ENCODE measurements around the gene ATP6V0E2.

Gene ATP6V0E2

GRCh38 chr7:149850007-149850594 is 23.7 kb upstream of the ATP6V0E2 start:
- Mint-ChIP-seq H3K4me3 (no peak overlapping the region), H3K36me3 (peaks cover 11 to 23% of the 10 kb centered on the region in 2 donors)
- DNase-seq, result no peak

DNA sequence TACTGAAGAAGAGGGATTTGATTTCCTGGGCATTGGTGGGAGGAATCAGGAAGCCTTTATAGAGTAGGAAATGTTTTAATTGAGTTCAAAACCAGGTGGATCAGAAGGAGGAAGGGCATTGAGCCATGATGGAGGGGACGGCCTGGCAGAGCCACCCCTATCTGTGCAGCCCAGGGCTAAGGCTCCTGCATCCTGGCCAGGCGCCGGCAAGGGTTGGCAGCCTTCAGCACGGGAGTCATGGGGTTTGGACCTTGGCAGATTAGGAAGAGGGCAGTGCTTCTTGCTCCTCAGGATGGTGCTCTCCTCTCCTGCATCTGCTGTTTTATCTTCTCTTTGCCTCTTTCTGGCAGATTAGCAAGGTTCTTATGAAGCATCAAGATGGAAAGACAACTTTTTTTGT is 23.1 kb upstream of the ATP6V0E2 start:
- Mint-ChIP-seq H3K36me3 (peaks cover 9 to 21% of the 10 kb centered on the region in 2 donors), H3K9me3 (no peaks in the 10 kb centered on the region), H3K27ac (no peak overlapping the region), H3K27me3 (no peaks in the 10 kb centered on the region), H3K4me1 (peaks cover 16 to 19% of the 10 kb centered on the region in 2 donors), H3K4me3 (no peak overlapping the region)
- ATAC-seq (replicated peaks), result no peak
- no peak for DNase-seq

More at GRCh38 chr7:149850007-149850594, 23.7 kb upstream of the ATP6V0E2 start:
- Mint-ChIP-seq H3K27ac (no peak overlapping the region), H3K9me3 (no peaks in the 10 kb centered on the region), H3K27me3 (no peaks in the 10 kb centered on the region), H3K4me1 (peaks cover 18 to 20% of the 10 kb centered on the region in 2 donors)
- ATAC-seq (replicated peaks), result no peak

GRCh38 chr7:149851449-149851848 is 22.3 kb upstream of the ATP6V0E2 start:
- peaks cover 10 to 12% of the 10 kb centered on the region in 2 donors for H3K4me1 Mint-ChIP-seq
- no peak overlapping the region for H3K4me3 Mint-ChIP-seq
- ATAC-seq (replicated peaks), result no peak

GRCh38 chr7:149853157-149853556 is 20.6 kb upstream of the ATP6V0E2 start:
- Mint-ChIP-seq H3K27ac (no peak overlapping the region), H3K4me1 (no peaks in the 10 kb centered on the region)
- no peak for ATAC-seq (replicated peaks)

More at GRCh38 chr7:149851449-149851848, 22.3 kb upstream of the ATP6V0E2 start:
- H3K9me3 Mint-ChIP-seq, result no peaks in the 10 kb centered on the region
- peaks cover 10 to 17% of the 10 kb centered on the region in 2 donors for H3K36me3 Mint-ChIP-seq
- no peaks in the 10 kb centered on the region for H3K27me3 Mint-ChIP-seq
- no peak for DNase-seq
- no peak overlapping the region for H3K27ac Mint-ChIP-seq

DNA sequence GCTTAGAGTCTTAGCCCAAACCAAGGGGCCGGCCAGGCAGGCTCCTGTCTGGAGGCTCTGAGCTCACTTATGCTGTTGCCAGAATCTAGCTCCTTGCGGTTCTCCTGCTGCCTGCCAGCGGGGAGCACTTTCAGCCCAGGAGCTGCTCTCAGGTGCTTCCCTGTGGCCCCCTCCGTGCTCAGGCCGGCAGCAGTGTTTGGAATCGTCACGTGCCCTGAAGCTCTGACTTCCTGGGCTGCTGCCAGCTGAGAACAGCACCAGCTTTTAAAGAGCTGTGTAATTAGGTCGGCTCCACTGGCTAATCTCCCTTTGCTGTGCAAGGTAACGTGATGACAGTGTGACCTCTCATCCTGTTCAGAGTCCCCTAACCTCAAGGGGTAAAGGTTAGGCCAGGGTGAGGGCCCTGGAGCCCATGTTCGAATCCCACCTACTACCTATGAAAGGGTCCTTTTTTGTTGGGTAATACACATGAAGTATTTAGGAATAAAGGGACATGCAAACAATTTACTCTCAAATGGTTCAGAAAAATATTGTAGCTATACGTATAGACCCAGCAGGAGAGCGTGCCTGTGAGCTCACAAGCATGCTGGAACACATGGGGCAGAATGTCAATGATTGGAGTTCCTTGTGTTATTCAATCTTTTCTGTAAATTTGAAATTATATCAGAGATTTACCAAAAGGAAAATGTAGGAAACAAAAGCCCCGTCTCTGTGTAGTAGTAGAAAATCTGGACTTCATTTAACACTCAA is 19.0 kb upstream of the ATP6V0E2 start:
- Mint-ChIP-seq H3K9me3 (no peaks in the 10 kb centered on the region), H3K4me1 (no peaks in the 10 kb centered on the region), H3K27ac (no peak overlapping the region), H3K27me3 (no peaks in the 10 kb centered on the region), H3K36me3 (peaks cover 11 to 25% of the 10 kb centered on the region in 2 donors), H3K4me3 (no peak overlapping the region)
- no peak for DNase-seq
- no peak for ATAC-seq (replicated peaks)

More at GRCh38 chr7:149853157-149853556, 20.6 kb upstream of the ATP6V0E2 start:
- H3K27me3 Mint-ChIP-seq, result no peaks in the 10 kb centered on the region
- no peaks in the 10 kb centered on the region for H3K9me3 Mint-ChIP-seq
- H3K4me3 Mint-ChIP-seq, result no peak overlapping the region
- no peak for DNase-seq
- peaks cover 11 to 19% of the 10 kb centered on the region in 2 donors for H3K36me3 Mint-ChIP-seq

- ATAC-seq (replicated peaks) (no peak), DNase-seq (no peak)
- Mint-ChIP-seq H3K27me3 (no peaks in the 10 kb centered on the region), H3K4me3 (no peak overlapping the region), H3K9me3 (no peaks in the 10 kb centered on the region), H3K36me3 (peaks cover 19 to 31% of the 10 kb centered on the region in 2 donors), H3K4me1 (no peaks in the 10 kb centered on the region), H3K27ac (no peak overlapping the region)
Observed at GRCh38 chr7:149855361-149856305, 18.1 kb upstream of the ATP6V0E2 start.

DNA sequence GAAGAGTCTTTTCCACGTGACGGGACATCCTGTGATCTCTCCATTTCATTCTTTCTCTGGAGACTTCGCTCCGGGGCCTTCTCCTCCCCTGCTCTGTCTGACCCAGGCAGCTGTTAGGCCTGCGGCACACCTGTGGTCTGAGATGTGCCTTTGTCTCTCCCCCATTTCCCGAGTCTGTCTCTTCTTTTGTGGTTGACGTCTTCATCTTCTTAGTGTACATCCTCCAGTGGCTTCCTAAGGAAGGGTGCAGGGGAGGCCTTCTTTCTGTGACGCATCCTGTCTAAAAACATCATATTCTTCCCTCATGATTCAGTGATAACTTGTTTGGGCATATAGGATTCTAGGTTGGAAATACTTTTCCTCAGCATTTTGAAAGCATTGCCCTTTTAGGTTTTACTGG is 17.2 kb upstream of the ATP6V0E2 start:
- no peak overlapping the region for H3K27ac Mint-ChIP-seq
- no peaks in the 10 kb centered on the region for H3K9me3 Mint-ChIP-seq
- ATAC-seq (replicated peaks), result no peak
- peaks cover 25 to 35% of the 10 kb centered on the region in 2 donors for H3K36me3 Mint-ChIP-seq
- H3K27me3 Mint-ChIP-seq, result no peaks in the 10 kb centered on the region
- no peak overlapping the region for H3K4me3 Mint-ChIP-seq
- H3K4me1 Mint-ChIP-seq, result no peaks in the 10 kb centered on the region
- DNase-seq, result no peak

- Mint-ChIP-seq H3K36me3 (peaks cover 28 to 42% of the 10 kb centered on the region in 2 donors), H3K9me3 (no peaks in the 10 kb centered on the region), H3K27me3 (no peaks in the 10 kb centered on the region), H3K27ac (no peak overlapping the region), H3K4me3 (no peak overlapping the region), H3K4me1 (peaks cover 0 to under 1% of the 10 kb centered on the region in 2 donors)
- no peak for ATAC-seq (replicated peaks)
- no peak for DNase-seq
Observed at GRCh38 chr7:149859369-149859768, 14.4 kb upstream of the ATP6V0E2 start.

DNA sequence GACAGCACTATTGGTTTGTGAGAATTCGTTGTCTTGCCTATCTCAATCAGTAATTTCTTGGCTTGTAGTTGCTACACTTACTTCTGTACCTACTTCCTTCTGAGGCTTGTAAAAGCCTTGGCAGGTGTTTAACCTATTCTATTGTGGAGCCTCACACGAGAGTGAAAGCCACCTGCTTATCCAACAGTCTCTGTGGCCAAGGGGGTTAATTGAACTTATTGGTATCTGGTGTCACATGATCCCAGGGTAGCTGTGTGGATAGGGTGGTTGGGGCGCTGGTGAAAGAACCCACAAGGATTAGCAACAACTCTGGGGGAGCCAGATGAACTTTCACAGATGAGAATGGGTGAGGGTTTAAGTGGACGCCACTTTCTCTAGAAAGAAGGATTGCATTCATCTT is 13.9 kb upstream of the ATP6V0E2 start:
- Mint-ChIP-seq H3K36me3 (peaks cover 29 to 44% of the 10 kb centered on the region in 2 donors), H3K4me1 (peaks cover 0 to 1% of the 10 kb centered on the region in 2 donors), H3K27ac (no peak overlapping the region), H3K9me3 (no peaks in the 10 kb centered on the region), H3K27me3 (no peaks in the 10 kb centered on the region), H3K4me3 (no peak overlapping the region)
- ATAC-seq (replicated peaks) (no peak), DNase-seq (no peak)

DNA sequence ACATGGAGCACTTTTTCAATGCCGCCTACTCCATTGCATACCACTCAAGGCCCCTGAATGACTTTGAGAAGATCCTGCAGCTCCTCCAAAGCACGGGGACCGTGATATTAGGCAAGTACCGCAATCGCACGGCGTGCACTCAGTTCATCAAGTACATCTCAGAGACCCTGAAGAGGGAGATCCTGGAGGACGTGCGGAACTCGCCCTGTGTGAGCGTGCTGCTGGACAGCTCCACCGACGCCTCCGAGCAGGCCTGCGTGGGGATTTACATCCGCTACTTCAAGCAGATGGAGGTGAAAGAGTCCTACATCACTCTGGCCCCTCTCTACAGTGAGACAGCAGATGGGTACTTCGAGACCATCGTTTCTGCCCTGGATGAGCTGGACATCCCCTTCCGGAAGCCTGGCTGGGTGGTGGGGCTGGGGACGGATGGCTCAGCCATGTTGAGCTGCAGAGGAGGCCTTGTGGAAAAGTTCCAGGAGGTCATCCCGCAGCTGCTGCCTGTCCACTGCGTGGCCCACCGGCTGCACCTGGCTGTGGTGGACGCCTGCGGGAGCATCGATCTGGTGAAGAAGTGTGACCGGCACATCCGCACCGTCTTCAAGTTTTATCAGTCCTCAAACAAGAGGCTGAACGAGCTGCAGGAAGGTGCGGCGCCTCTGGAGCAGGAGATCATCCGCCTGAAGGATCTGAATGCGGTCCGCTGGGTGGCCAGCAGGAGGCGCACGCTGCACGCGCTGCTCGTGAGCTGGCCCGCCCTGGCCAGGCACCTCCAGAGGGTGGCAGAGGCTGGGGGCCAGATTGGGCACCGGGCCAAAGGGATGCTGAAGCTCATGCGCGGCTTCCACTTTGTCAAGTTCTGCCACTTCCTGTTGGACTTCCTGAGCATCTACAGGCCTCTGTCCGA is 12.7 kb upstream of the ATP6V0E2 start:
- no peak for DNase-seq
- Mint-ChIP-seq H3K4me1 (peaks cover 3 to 4% of the 10 kb centered on the region in 2 donors), H3K27ac (no peak overlapping the region), H3K27me3 (no peaks in the 10 kb centered on the region), H3K36me3 (peaks cover 34 to 44% of the 10 kb centered on the region in 2 donors), H3K9me3 (no peaks in the 10 kb centered on the region), H3K4me3 (no peak overlapping the region)
- ATAC-seq (replicated peaks), result no peak

DNA sequence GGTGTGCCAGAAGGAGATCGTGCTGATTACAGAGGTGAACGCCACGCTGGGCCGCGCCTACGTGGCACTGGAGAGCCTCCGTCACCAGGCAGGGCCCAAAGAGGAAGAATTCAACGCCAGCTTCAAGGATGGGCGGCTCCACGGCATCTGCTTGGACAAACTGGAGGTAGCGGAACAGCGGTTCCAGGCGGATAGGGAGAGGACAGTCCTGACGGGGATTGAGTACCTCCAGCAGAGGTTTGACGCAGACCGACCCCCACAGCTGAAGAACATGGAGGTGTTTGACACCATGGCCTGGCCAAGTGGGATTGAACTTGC is 12.1 kb upstream of the ATP6V0E2 start:
- no peaks in the 10 kb centered on the region for H3K27me3 Mint-ChIP-seq
- no peak for DNase-seq
- H3K9me3 Mint-ChIP-seq, result no peaks in the 10 kb centered on the region
- H3K36me3 Mint-ChIP-seq, result peaks cover 33 to 40% of the 10 kb centered on the region in 2 donors
- H3K4me3 Mint-ChIP-seq, result no peak overlapping the region
- no peak overlapping the region for H3K27ac Mint-ChIP-seq
- no peak for ATAC-seq (replicated peaks)
- H3K4me1 Mint-ChIP-seq, result peaks cover 4 to 7% of the 10 kb centered on the region in 2 donors

DNA sequence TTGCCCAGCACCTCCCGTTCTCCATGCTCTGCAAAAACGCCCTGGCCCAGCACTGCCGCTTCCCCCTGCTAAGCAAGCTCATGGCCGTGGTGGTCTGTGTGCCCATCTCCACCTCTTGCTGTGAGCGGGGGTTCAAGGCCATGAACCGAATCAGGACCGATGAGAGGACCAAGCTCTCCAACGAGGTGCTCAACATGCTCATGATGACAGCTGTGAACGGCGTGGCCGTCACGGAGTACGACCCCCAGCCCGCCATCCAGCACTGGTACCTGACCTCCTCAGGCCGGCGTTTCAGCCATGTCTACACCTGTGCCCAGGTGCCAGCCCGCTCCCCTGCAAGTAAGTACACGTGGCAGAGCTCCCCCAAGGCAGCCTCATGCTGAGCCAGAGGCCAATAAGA is 11.6 kb upstream of the ATP6V0E2 start:
- Mint-ChIP-seq H3K4me1 (peaks cover 5 to 12% of the 10 kb centered on the region in 2 donors), H3K27me3 (no peaks in the 10 kb centered on the region), H3K36me3 (peaks cover 34 to 39% of the 10 kb centered on the region in 2 donors), H3K27ac (no peak overlapping the region), H3K9me3 (no peaks in the 10 kb centered on the region), H3K4me3 (no peak overlapping the region)
- ATAC-seq (replicated peaks), result no peak
- no peak for DNase-seq

DNA sequence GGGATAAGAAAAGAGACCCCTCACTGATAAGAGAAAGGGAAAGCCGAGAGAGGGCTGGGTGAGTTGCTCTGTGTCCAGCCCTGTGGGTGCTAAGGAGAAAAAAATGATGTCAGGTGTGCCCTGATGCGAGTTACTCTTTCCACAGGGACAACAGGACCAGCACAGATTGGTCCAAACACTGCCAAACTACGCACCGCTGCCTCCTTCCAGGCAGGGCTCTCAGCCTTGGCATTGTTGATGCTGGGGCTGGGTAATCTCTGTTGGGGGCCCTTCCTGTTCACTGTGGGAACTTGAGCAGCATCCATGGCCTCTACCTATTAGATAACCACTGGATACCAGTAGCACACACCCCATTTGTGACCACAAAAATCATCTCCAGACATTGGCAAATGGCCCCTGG is 10.3 kb upstream of the ATP6V0E2 start:
- DNase-seq (no peak), ATAC-seq (replicated peaks) (no peak)
- H3K4me3 Mint-ChIP-seq, result no peak overlapping the region
- H3K36me3 Mint-ChIP-seq, result peaks cover 34 to 39% of the 10 kb centered on the region in 2 donors
- H3K27me3 Mint-ChIP-seq, result no peaks in the 10 kb centered on the region
- H3K4me1 Mint-ChIP-seq, result peaks cover 5 to 17% of the 10 kb centered on the region in 2 donors
- no peak overlapping the region for H3K27ac Mint-ChIP-seq
- H3K9me3 Mint-ChIP-seq, result no peaks in the 10 kb centered on the region

All from stimulated activated naive B cell treated with anti-CD40 and anti-IgM and Interleukin-4, amounts not matched to agents 10 μg/mL and 1 μg/mL and 100 μg/mL, for 72 hours (primary cell).